OCI-LY1 (cell line): ENCODE data around the gene MYCBP2.

ENCODE experiments used
- H2AFZ ChIP-seq: fragments of 200-600 bp; sonication (generic), shearing (Covaris generic); 2 replicates; pipeline ENCODE4 v1.6.0; 2014; ENCODE audit warnings: antibody characterized with exemption, mild to moderate bottlenecking, low read length
- H3F3A ChIP-seq: fragments of 200-600 bp; sonication (generic), shearing (Covaris generic); 2 replicates; pipeline ENCODE4 v1.6.0; 2014; ENCODE audit warnings: mild to moderate bottlenecking, antibody characterized with exemption, low read length, moderate library complexity; ENCODE audit not compliant: insufficient read depth
- H3K27ac ChIP-seq: fragments of 200-600 bp; sonication (generic); 2 replicates; pipeline ENCODE4 v1.5.1; 2014; ENCODE audit warnings: low read length, mixed run types, mild to moderate bottlenecking, low read depth; ENCODE audit not compliant: poor library complexity, severe bottlenecking
- H3K27me3 ChIP-seq: fragments of 200-600 bp; sonication (generic); 2 replicates; pipeline ENCODE4 v1.6.0; 2014; ENCODE audit warnings: antibody characterized with exemption, mild to moderate bottlenecking, low read length, moderate library complexity; ENCODE audit not compliant: insufficient read depth
- H3K36me3 ChIP-seq: fragments of 200-600 bp; sonication (generic); 2 replicates; pipeline ENCODE4 v1.6.1; 2014; ENCODE audit warnings: mild to moderate bottlenecking, antibody characterized with exemption, low read length, moderate library complexity, mixed read lengths; ENCODE audit not compliant: insufficient read depth
- H3K4me1 ChIP-seq: fragments of 200-600 bp; sonication (generic); 2 replicates; pipeline ENCODE4 v1.5.1; 2014; ENCODE audit warnings: mild to moderate bottlenecking, low read length, moderate library complexity; ENCODE audit not compliant: insufficient read depth, severe bottlenecking
- H3K4me2 ChIP-seq: fragments of 200-600 bp; sonication (generic), shearing (Covaris generic); 2 replicates; pipeline ENCODE4 v1.6.1; 2014; ENCODE audit warnings: low read length
- H3K4me3 ChIP-seq: fragments of 200-600 bp; sonication (generic); 2 replicates; pipeline ENCODE4 v1.5.1; 2014; ENCODE audit warnings: low read length, low read depth, mild to moderate bottlenecking, mixed read lengths; ENCODE audit not compliant: poor library complexity, severe bottlenecking
- H3K79me2 ChIP-seq: fragments of 200-600 bp; shearing (Covaris generic); 2 replicates; pipeline ENCODE4 v1.6.1; 2016; ENCODE audit warnings: mixed run types, low read length, mixed read lengths; ENCODE audit not compliant: insufficient read depth
- H3K9ac ChIP-seq: fragments of 200-600 bp; sonication (generic), shearing (Covaris generic); 2 replicates; pipeline ENCODE4 v1.6.1; 2014; ENCODE audit warnings: mild to moderate bottlenecking, low read length, mixed read lengths
- H3K9me2 ChIP-seq: fragments of 200-600 bp; sonication (generic), shearing (Covaris generic); 2 replicates; pipeline ENCODE4 v1.6.1; 2014; ENCODE audit warnings: low read depth, mild to moderate bottlenecking, low read length, mixed read lengths
- H3K9me3 ChIP-seq: fragments of 200-600 bp; shearing (Covaris generic); 2 replicates; pipeline ENCODE4 v1.6.1; 2014; ENCODE audit warnings: low read length, mixed read lengths
- H4K20me1 ChIP-seq: fragments of 200-600 bp; sonication (generic), shearing (Covaris generic); 2 replicates; pipeline ENCODE4 v1.6.0; 2016; ENCODE audit warnings: mild to moderate bottlenecking, low read length; ENCODE audit not compliant: insufficient read depth
- EZH2 ChIP-seq: fragments of 200-600 bp; sonication (generic), shearing (Covaris generic); IDR thresholded peaks from 2 replicates; pipeline ENCODE4 v1.8.0; 2017; ENCODE audit warnings: borderline replicate concordance, mixed run types, mild to moderate bottlenecking, antibody characterized with exemption, low read length, moderate library complexity, mixed read lengths
- TF ChIP-seq, protein P1 (sequence below): fragments of 200-600 bp; sonication (generic), shearing (Covaris generic); IDR thresholded peaks from 2 replicates; pipeline ENCODE4 v1.5.1; 2017; ENCODE audit warnings: mild to moderate bottlenecking, antibody characterized with exemption, low read length, moderate library complexity, mixed read lengths

Gene MYCBP2

DNA sequence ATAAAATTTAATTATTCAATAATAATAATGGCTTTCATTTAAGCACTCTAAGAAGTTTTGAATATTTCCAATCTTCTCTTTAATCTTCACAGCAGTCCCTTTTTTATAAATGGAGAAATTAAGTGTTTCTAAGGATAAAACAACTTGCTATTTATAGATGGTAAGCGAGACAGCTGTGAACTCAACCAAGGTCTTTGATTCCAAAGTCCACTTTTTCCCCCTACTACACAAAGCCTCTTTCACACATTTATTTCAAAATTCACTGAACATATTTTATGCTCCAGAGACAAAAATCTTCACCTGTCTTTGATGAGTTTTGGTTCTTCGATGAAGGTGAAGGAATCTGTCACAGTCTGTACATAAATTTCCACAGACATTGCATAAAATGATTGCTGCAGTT is 265.5 kb downstream of the MYCBP2 start:
- Histone ChIP-seq H3K4me2 (no peak overlapping the region), H3K4me3 (no peak overlapping the region), H3K79me2 (no peaks in the 10 kb centered on the region), H3K27me3 (no peaks in the 10 kb centered on the region), H3K9me3 (no peaks in the 10 kb centered on the region), H3K4me1 (peaks cover 7% of the 10 kb centered on the region), H3K36me3 (peaks cover 90% of the 10 kb centered on the region), H3K27ac (no peak overlapping the region), H2AFZ (no peak overlapping the region), H3K9me2 (no peaks in the 10 kb centered on the region), H3K9ac (no peak overlapping the region), H4K20me1 (no peaks in the 10 kb centered on the region), H3F3A (no peaks in the 10 kb centered on the region)
- TF ChIP-seq EZH2: no peak
- TF ChIP-seq, protein P1, sequence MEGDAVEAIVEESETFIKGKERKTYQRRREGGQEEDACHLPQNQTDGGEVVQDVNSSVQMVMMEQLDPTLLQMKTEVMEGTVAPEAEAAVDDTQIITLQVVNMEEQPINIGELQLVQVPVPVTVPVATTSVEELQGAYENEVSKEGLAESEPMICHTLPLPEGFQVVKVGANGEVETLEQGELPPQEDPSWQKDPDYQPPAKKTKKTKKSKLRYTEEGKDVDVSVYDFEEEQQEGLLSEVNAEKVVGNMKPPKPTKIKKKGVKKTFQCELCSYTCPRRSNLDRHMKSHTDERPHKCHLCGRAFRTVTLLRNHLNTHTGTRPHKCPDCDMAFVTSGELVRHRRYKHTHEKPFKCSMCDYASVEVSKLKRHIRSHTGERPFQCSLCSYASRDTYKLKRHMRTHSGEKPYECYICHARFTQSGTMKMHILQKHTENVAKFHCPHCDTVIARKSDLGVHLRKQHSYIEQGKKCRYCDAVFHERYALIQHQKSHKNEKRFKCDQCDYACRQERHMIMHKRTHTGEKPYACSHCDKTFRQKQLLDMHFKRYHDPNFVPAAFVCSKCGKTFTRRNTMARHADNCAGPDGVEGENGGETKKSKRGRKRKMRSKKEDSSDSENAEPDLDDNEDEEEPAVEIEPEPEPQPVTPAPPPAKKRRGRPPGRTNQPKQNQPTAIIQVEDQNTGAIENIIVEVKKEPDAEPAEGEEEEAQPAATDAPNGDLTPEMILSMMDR: no peak

DNA sequence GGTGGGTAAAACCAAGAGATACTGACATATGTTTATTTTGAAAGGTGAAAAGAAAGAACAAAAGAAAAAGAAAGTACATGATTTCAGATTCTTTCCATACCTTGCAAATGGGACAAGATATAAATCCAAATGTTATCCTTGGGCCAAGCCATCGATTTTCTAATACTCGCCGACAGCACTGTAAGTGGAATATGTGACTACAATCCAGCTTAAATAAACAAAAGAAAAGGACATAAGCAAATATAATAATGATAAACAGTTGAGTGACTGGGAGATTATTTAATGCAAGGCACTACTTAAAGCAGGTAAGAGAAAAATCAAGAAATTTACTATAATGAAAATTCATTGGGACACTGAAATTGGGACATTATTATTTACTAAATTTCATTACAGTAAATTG is 270.0 kb downstream of the MYCBP2 start:
- H3K4me1 ChIP-seq: no peaks in the 10 kb centered on the region

DNA sequence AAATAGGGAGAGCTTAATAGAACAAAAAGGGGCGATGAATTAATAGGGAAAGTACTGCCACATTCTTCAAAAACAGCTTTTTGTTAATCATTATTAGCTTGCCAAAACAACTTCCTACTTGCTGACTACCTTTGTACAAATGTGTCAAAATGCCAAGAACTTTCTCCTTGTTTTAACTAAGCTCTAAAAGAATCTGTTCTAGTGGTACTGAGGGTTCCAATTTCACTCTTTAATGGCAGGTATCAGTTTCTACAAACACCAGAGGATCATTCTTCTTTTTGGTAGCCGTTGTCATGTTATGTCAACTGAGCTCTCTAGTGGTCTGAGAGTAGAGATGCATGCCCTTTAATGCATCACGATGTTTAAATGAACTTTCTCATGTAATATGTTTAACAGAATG is 270.5 kb downstream of the MYCBP2 start:
- Histone ChIP-seq H4K20me1 (no peaks in the 10 kb centered on the region), H3K4me1 (no peaks in the 10 kb centered on the region), H3K79me2 (no peaks in the 10 kb centered on the region), H3K4me3 (no peak overlapping the region), H3K27me3 (no peaks in the 10 kb centered on the region), H3K36me3 (peaks cover 91% of the 10 kb centered on the region), H3K4me2 (no peak overlapping the region), H3K27ac (no peak overlapping the region), H3K9me3 (no peaks in the 10 kb centered on the region), H3K9ac (no peak overlapping the region), H3K9me2 (no peaks in the 10 kb centered on the region), H2AFZ (no peak overlapping the region), H3F3A (no peaks in the 10 kb centered on the region)
- TF ChIP-seq, protein P1: no peak; the same call in 1 of the 2 replicates
- TF ChIP-seq EZH2: no peak

More for the DNA sequence above, 270.0 kb downstream of the MYCBP2 start:
- Histone ChIP-seq H4K20me1 (no peaks in the 10 kb centered on the region), H3K27me3 (no peaks in the 10 kb centered on the region), H3K9ac (no peak overlapping the region), H3K4me3 (no peak overlapping the region), H3K79me2 (no peaks in the 10 kb centered on the region), H3K9me2 (no peaks in the 10 kb centered on the region), H2AFZ (no peak overlapping the region), H3K36me3 (peaks cover 91% of the 10 kb centered on the region), H3K4me2 (no peak overlapping the region), H3K9me3 (no peaks in the 10 kb centered on the region), H3K27ac (no peak overlapping the region), H3F3A (no peaks in the 10 kb centered on the region)
- no peak for TF ChIP-seq EZH2
- TF ChIP-seq, protein P1: no peak
